Gastrocnemius medialis (tissue), 4 donors: Measurements from ENCODE around the gene WDR35.

Experiments
- POLR2A ChIP-seq, 2 donors: fragments of 450-650 bp; IDR thresholded peaks; one replicate each; pipeline ENCODE4 v1.6.1; 2017; ENCODE audit warnings: antibody characterized with exemption in 2 of 2, mild to moderate bottlenecking in 2 of 2, moderate library complexity in 2 of 2
- TF ChIP-seq, protein P1 (sequence below), 5 experiments: fragments of 450-650 bp in 3 of 5; fragments of 200-600 bp in 2 of 5; sonication (generic) in 2 of 5; IDR thresholded peaks in 4 of 5; conservative IDR thresholded peaks in 1 of 5; 1 replicate in 4 of 5; 2 replicates in 1 of 5; pipeline ENCODE4 v1.5.1; 2016 to 2019; ENCODE audit warnings: antibody characterized with exemption in 5 of 5, mild to moderate bottlenecking in 3 of 5, moderate library complexity in 3 of 5

DNA sequence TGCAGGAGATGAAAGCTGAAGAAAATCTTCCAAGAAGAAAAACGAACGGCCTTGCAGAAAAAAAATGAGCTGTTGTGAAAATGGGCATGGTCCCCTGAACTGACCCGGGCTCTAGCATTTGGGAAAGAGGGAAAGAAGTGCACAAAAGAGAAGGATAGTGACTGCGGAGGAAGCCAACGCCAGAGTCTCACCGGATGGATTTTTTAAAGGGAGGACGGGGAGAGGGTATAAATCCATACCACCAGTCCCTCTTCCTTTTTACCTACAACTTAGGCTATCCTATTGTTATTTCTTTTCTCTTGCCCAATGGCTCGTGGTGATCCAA lies 601 bp downstream of the WDR35 start:
- TF ChIP-seq POLR2A (IDR thresholded peaks at IDR 0.05): no peak
- TF ChIP-seq, protein P1, sequence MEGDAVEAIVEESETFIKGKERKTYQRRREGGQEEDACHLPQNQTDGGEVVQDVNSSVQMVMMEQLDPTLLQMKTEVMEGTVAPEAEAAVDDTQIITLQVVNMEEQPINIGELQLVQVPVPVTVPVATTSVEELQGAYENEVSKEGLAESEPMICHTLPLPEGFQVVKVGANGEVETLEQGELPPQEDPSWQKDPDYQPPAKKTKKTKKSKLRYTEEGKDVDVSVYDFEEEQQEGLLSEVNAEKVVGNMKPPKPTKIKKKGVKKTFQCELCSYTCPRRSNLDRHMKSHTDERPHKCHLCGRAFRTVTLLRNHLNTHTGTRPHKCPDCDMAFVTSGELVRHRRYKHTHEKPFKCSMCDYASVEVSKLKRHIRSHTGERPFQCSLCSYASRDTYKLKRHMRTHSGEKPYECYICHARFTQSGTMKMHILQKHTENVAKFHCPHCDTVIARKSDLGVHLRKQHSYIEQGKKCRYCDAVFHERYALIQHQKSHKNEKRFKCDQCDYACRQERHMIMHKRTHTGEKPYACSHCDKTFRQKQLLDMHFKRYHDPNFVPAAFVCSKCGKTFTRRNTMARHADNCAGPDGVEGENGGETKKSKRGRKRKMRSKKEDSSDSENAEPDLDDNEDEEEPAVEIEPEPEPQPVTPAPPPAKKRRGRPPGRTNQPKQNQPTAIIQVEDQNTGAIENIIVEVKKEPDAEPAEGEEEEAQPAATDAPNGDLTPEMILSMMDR (IDR thresholded peaks at IDR 0.05 in 4 of 5, conservative IDR thresholded peaks at IDR 0.05 in 1 of 5): no peak
